SKM-1 treated with dmso at 0.1 percent for 144 hours (cell line): ENCODE data around the gene AMFR.

ENCODE experiments used
- DNase-seq: peaks from one replicate; lab custom pipeline; 2025; ENCODE audit not compliant: unreplicated experiment; lab: John Stamatoyannopoulos, UW

The AMFR gene

DNA sequence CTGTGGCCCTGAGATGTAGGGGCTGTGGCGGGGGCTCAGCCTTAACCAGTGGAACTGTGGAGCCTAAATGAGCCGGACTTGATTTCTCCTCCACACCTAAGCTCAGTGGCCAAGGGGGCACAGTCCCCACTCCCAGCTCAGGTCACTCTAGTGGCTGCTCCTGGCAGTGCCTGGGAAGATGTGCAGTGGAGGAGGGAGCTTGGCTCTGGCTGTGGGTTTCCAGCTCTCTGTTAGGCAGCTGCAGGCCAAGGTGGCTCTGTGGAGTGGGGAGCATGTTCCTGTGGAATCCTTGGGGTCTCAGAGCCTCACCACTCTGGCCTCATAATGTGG is 76.3 kb downstream of the AMFR start:
- DNase-seq: no peak

GRCh38 chr16:56348168-56349085 is 76.9 kb downstream of the AMFR start:
- DNase-seq: peak; percentile 99

DNA sequence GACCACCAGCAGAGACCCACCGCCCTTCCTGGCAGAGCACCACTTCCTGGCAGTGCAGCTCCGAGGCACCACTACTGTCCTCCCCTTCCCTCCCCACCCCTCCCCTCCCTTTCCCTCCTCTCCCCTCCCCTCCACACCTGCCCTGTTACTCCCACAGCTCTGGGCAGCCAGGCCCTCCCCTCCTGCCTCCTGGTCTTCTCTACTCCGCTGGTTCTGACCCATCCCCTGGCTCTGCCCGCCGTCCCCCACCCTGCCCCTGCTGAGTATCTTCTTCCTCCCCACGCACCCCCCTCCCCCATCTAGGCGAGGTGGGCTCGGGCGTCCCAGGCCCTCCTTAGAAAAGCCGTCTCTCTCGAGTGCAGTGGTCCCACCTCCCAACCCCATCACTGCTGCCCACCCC is 77.7 kb downstream of the AMFR start:
- DNase-seq: no peak

DNA sequence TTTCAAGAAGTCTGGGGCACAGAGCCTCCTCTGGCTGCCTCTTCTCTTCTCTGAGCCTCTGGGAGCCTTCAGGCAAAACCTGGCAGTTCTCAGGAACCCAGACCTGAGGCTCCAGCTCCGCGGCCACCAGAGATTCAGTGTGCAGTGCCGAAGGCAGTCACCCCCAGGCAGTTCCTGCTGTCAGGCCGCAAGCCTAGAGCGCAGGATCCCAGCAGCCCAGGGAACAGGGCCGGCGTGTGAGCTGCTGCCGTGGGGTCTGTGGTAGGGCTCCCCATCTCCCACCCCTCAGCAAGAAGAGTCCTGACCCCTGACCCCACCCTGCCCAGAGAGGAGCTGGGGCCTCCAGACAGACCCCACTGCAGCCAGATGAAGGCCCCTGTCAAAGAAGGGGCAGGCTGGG is 78.2 kb downstream of the AMFR start:
- DNase-seq: no peak

GRCh38 chr16:56346131-56346890 is 79.0 kb downstream of the AMFR start:
- no peak for DNase-seq

DNA sequence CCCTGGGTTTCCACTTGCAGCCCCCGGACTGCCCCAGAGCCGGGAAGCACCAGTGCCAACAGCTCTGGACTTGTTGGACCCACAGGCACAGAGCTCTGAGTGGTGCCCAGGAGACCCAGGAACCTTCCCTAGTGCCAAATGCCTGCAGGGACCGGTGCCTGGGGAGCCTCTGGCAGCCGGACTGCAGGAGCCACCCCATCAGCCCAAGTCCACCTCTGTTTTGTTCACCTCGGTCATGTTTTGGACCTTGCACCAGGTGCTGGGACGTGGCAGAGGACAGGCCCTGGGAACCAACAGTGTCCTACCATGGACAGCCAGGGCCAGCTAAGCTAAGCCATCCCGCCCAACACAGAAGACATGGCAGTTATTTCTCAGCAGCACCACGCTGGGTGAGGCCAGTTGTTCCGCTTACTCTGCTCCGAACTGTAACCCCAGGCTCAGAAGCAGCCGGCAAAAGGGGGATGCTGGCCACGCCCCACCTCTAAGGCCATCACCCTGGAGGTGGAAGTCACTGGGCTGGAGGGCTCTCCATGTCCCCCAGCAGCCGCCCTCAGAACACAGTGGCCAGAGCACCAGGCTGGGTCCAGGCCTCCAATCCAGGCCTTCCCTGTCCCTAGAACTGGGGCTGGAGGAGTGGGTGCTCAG is 79.8 kb downstream of the AMFR start:
- no peak for DNase-seq

DNA sequence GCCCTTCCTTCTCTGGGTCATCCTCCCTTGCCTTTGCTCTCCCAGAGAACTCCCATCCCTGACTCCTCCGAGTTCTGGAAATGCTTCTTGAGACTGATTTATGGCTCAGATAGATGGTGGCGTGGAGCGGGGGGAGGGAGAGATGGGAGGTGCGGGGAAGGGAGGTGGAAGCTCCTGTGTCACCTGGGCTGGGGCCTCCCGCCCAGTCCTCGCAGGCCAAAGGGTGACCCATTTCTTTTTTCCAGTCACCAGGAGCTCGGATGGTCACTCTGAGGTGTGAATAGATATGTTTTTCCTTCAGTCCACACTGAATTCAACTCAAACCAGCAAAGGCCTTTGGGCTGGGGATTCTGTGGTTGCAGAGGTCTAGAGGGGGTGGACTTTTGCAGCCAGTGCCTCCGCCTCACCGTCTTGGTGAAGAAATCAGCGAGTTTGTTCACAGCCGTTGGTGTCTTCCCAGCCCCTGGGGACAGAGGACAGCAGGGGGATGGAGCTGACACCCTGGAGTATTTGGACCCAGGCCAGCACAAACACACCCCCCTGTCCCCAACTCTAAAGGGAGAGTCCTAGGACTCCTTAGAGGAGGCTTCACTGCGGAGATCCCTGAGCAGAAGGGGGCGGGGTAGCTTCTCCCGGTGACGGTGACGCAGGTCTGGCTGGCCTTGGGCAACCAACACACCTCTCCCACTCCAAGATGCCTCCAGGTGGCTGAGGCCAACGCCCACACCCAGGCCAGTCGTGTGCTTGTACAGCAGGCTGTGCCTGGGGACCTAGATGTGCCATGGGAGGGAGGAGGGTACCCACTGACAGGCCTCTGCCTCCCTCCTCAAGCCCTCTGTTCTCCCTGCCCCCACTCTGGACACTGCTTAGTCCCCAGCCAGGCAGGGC is 80.6 kb downstream of the AMFR start:
- no peak for DNase-seq

DNA sequence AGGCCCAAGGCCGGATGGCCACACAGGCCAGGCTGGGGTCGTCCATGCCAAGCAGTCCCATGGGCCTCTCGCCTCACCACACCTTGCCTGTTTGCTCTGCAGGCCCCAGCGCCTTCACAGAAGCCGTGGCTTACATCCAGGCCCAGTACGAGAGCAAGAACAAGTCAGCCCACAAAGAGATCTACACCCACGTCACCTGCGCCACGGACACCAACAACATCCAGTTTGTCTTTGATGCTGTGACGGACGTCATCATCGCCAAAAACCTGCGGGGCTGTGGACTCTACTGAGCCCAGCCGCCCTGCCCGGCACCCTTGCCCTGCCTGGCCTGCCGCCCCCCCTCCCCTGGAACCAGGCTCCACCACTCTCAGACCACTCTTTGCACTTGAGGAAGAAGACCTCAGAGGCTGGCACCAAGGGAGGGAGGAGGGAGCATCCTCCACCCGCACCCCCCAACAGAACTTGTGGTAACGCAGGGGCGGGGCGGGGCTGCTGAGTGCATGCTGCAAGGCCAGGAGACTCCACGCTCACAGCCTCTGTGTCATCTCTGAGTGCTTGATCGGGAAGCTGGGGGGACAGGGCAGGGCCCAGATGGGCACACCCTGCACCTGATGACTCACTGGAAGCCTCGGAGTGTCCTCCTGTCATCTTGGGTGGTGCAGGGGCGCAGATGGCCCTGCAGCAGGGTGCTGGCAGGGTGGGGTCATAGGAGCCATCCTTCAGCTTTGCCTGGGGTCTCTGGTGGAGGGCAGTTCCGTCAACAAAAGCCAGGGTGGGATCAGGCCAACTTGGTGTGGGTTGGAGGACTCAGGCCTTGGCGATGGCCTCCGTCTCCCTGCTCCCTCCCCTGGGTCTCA is 81.5 kb downstream of the AMFR start:
- no peak for DNase-seq

DNA sequence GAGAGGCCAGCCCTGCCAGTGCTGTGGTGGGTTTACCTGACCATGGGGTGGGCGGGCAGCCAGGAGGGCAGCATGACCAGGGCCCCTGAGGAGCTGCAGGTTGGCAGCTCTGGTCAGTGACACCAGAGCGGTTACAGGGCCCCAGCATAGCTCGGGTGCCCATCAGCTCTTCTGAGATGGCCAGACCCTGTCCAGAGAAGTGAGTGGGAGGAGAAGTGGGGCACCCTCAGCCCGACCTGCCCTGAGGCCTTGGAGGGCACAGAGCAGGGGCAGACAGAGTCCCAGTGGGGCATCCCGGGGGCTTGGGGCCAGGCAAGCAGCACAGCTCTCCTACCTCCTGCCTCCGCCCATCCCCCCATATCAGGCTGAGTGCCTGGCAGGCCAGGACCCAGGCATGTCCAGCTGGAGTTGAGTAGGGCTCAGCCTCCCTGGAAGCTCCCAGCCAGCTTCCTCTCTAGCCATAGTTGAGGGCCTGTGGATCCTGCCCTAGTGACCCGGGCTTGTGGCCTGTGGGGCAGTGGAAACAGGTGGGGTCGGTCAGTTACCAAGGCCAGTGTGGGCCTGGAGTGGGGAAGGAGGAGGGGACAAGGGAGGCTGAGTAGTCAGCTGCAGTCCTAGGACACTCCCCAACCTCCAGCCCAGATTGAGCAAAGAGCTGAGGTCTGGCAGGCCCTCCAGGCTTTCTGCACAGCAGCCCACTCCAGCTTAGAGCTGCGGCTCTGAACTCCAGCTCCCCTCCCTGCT is 83.5 kb downstream of the AMFR start:
- no peak for DNase-seq

DNA sequence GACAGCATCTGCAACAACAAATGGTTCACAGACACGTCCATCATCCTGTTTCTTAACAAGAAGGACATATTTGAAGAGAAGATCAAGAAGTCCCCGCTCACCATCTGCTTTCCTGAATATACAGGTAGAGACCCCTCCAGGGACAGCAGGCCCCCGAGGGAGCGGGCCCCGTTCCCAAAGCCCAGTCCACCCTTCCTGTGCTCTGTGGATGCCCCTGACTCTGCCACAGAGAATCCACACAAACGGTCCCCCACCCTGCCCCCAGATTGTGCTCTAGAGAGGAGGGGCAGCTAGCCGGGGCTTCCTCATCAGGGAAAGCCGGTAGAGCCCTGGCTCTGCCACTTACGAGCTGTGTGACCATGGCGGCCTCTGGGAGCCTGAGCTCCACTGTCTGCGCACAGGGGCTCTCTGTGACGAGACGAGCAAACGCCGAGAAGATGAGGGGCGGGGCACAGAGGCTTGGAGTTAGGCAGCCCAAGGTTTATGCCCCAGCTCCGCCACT is 84.4 kb downstream of the AMFR start:
- DNase-seq: no peak

DNA sequence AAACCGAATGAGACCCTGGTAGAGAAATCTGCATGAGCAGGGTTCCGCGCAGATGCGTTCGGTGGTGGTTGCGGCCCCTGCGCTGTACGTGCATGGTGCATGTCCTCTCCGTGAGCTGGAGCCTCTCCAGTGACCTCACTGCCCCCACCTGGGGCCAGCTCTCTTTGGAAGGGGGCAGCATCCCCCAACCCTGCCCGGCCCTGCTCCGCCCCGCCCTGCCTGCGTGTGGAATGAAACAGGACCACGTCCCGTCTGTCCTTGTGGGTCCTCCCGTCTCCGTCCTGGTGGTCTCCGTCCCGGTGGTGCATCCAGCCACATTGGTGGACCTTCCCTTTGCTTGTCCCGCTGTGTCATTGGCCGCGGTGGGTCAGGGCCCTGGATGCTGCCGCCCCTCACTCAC is 84.9 kb downstream of the AMFR start:
- no peak for DNase-seq

GRCh38 chr16:56339431-56340195 is 85.7 kb downstream of the AMFR start:
- no peak for DNase-seq

DNA sequence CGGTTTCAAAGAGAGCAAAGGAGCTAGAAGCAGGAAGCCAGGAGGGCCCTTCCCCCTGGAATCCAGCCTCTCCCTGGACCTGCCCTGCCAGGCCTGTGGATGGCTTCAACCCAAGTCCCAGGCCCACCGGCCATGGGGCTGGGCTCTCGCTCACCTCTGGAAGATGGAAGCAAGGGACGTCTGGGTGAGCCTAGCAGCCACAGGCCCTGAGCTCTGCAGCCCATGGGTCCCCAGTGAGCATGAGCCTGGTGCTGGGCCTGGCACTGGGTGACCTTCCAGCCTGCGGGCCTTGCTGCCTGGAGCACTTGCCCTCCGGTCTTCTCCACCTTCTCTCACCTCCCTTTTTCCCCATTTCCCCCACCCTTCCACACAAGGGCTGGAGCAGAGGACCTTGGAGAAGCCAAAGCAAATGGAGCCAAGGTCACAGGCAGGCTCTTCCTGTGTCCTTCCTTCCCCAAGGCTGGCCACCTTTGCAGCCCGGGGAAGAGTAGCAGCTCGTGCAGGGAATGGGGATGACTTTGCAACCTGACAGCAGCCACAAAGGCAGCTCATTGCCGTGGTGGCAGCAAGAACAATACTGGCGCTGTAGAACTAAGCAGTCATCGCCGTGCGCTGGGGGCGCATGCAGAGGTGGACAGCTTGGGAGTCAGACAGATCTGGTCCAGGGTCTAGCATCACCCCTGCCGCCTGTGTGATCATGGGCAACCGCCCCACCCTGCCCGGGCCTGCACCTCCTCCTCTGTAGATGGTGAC is 86.6 kb downstream of the AMFR start:
- no peak for DNase-seq

GRCh38 chr16:56337858-56338325 is 87.5 kb downstream of the AMFR start:
- DNase-seq: no peak

GRCh38 chr16:56337131-56337857 is 88.1 kb downstream of the AMFR start:
- DNase-seq: no peak

GRCh38 chr16:56336711-56337110 is 88.6 kb downstream of the AMFR start:
- no peak for DNase-seq
